ENCODE data around the gene CA5A. TPM values are rescaled to one million over a fixed set of nuclear protein-coding genes. Genes with fewer than 3 reads are reported as not detected.

Gene CA5A
- total RNA-seq, 4 donors from 2014 or later, result not detected

DNA sequence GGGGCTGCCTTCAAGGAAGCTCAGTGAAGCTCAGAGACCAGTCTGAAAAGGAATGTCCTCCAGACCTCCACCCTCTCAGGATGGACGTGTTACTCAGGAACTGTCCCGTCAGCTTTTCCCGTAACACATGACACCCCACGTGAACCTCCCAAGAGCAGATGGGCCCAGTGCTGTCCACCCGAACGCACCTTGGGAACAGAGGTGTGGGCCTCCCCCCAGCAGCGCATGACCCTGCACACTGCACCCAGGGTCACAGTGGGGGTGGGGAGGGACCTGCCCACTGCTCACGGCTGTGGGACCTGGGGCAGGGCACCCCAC, 88.9 kb downstream of the CA5A start:
- no peak overlapping the region for H3K27ac ChIP-seq
- TF ChIP-seq POLR2A (IDR thresholded peaks at IDR 0.05) (no peak), EP300 (IDR thresholded peaks at IDR 0.05) (no peak), POLR2AphosphoS5 (IDR thresholded peaks at IDR 0.05) (no peak), CTCF (IDR thresholded peaks at IDR 0.05) (no peak)
- WGBS, 2 donors (ENCODE audit: low coverage in 1 of 2), result 86% methylated on average over 5 of the region's 8 CpGs; no CpG with 5 or more reads in 1 of the 2 donors
- peaks cover 0 to 28% of the 10 kb centered on the region in 2 donors for H3K36me3 ChIP-seq
- no peak for ATAC-seq
- H3K27me3 ChIP-seq, result no peaks in the 10 kb centered on the region
- no peak overlapping the region for H3K4me3 ChIP-seq
- H3K9me3 ChIP-seq, result no peaks in the 10 kb centered on the region
- H3K4me1 ChIP-seq, result peaks cover 0 to 45% (median 3%) of the 10 kb centered on the region in 3 donors

DNA sequence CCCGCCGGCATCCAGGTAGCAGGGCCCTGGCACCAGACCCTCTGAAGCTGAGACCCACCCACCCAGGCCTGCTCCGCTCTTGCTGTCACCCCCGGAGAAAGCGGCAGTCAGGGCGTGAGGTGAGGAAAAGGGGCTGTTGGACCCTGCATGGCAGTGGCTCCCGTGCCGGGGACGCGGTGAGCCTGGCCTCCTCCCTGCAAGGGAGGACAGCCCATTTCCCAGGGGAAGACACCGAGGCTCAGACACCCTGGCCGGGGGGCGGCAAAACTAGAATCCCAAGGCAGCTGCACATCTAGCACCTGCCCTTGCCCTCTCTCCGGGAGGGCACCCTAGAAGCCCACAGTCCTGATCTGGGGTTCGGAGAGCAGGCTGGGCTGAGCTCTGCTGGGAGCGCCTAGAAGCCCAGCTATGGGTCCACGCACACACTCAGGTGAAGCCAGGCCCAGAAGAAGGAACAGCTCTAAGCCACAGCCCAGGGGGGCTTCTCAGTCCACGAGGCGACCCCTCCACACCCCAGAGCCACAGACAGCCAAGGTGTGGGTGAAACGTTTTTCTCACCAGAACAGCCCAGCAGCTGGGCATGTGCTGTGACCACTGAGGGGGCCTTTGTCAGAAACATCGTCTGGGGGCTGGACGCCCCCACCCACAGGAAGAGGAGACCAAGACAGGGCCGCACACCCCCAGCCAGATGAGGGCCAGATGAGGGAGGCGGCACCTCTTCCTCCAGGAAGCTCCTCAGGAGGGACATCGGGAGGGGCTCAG, 89.4 kb downstream of the CA5A start:
- WGBS, 2 donors (ENCODE audit: low coverage in 1 of 2), result no CpG with 5 or more reads among the region's 25 CpGs
- no peaks in the 10 kb centered on the region for H3K27me3 ChIP-seq
- TF ChIP-seq CTCF (IDR thresholded peaks at IDR 0.05) (no peak), EP300 (IDR thresholded peaks at IDR 0.05) (no peak), POLR2A (IDR thresholded peaks at IDR 0.05) (no peak), POLR2AphosphoS5 (IDR thresholded peaks at IDR 0.05) (no peak)
- no peak for ATAC-seq
- no peak overlapping the region for H3K4me3 ChIP-seq
- H3K27ac ChIP-seq, result no peak overlapping the region
- peaks cover 0 to 33% of the 10 kb centered on the region in 2 donors for H3K36me3 ChIP-seq
- H3K9me3 ChIP-seq, result no peaks in the 10 kb centered on the region
- H3K4me1 ChIP-seq, result peaks cover 0 to 40% (median 3%) of the 10 kb centered on the region in 3 donors

- H3K27ac ChIP-seq, result no peak overlapping the region
These were observed 90.3 kb downstream of the CA5A start for GRCh38 chr16:87845807-87846619.

DNA sequence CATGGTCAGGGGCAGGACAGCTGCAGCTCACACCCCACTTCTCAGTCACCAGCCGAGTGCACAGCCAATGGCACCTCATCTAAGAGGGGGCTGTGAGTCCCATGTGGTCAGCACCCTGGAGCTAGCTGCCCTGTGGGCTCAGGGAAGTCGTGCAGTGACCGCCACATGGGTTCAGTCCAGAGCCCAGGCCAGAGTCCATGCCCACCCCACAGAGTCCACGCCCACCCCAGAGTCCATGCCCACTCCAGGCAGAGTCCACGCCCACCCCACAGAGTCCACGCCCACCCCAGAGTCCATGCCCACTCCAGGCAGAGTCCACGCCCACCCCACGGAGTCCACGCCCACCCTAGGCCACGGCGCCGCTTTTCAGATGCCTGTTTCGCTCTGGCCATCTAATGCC, 91.1 kb downstream of the CA5A start:
- H3K27me3 ChIP-seq, result no peaks in the 10 kb centered on the region
- H3K9me3 ChIP-seq, result no peaks in the 10 kb centered on the region
- no peak overlapping the region for H3K4me3 ChIP-seq
- H3K4me1 ChIP-seq, result peaks cover 0 to 32% (median 2%) of the 10 kb centered on the region in 3 donors
- ATAC-seq, result no peak
- WGBS, 2 donors (ENCODE audit: low coverage in 1 of 2), result 100% methylated on average over 2 of the region's 13 CpGs; no CpG with 5 or more reads in 1 of the 2 donors
- TF ChIP-seq EP300 (IDR thresholded peaks at IDR 0.05), result no peak
- no peak for TF ChIP-seq CTCF (IDR thresholded peaks at IDR 0.05)
- no peak for TF ChIP-seq POLR2A (IDR thresholded peaks at IDR 0.05)
- TF ChIP-seq POLR2AphosphoS5 (IDR thresholded peaks at IDR 0.05), result no peak
- H3K36me3 ChIP-seq, result peaks cover 0 to 34% of the 10 kb centered on the region in 2 donors
- H3K27ac ChIP-seq, result no peak overlapping the region

More at GRCh38 chr16:87845807-87846619, 90.3 kb downstream of the CA5A start:
- ATAC-seq, result no peak
- H3K9me3 ChIP-seq, result no peaks in the 10 kb centered on the region
- no peaks in the 10 kb centered on the region for H3K27me3 ChIP-seq
- WGBS, 2 donors (ENCODE audit: low coverage in 1 of 2), result no CpG with 5 or more reads among the region's 31 CpGs
- H3K4me1 ChIP-seq, result peaks cover 0 to 36% (median 3%) of the 10 kb centered on the region in 3 donors
- peaks cover 0 to 34% of the 10 kb centered on the region in 2 donors for H3K36me3 ChIP-seq
- TF ChIP-seq EP300 (IDR thresholded peaks at IDR 0.05), result no peak
- no peak for TF ChIP-seq POLR2A (IDR thresholded peaks at IDR 0.05)
- TF ChIP-seq POLR2AphosphoS5 (IDR thresholded peaks at IDR 0.05), result no peak
- no peak for TF ChIP-seq CTCF (IDR thresholded peaks at IDR 0.05)
- H3K4me3 ChIP-seq, result no peak overlapping the region

Data from gastroesophageal sphincter (tissue), 4 donors.